Measurements from ENCODE around the gene C2orf68.

- TF ChIP-seq, protein P1, sequence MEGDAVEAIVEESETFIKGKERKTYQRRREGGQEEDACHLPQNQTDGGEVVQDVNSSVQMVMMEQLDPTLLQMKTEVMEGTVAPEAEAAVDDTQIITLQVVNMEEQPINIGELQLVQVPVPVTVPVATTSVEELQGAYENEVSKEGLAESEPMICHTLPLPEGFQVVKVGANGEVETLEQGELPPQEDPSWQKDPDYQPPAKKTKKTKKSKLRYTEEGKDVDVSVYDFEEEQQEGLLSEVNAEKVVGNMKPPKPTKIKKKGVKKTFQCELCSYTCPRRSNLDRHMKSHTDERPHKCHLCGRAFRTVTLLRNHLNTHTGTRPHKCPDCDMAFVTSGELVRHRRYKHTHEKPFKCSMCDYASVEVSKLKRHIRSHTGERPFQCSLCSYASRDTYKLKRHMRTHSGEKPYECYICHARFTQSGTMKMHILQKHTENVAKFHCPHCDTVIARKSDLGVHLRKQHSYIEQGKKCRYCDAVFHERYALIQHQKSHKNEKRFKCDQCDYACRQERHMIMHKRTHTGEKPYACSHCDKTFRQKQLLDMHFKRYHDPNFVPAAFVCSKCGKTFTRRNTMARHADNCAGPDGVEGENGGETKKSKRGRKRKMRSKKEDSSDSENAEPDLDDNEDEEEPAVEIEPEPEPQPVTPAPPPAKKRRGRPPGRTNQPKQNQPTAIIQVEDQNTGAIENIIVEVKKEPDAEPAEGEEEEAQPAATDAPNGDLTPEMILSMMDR (IDR thresholded peaks at IDR 0.05) = no peak
- TF ChIP-seq POLR2A (IDR thresholded peaks at IDR 0.05) = no peak
These were observed 15.9 kb downstream of the C2orf68 start for GRCh38 chr2:85596026-85596333.

Data from thyroid gland (tissue), 4 donors.